Measurements from ENCODE around the gene ABCA4.

- no peak for TF ChIP-seq SP4 (IDR thresholded peaks at IDR 0.05; ENCODE audit: low read length)
- TF ChIP-seq POLR2A (IDR thresholded peaks at IDR 0.05; ENCODE audit: control extremely low read depth in 1 of 2, low read depth in 2 of 2, low read length in 2 of 2): no peak
- TF ChIP-seq ATF2 (IDR thresholded peaks at IDR 0.05; ENCODE audit: low read length): no peak
Observed at GRCh38 chr1:94142583-94142982, 21.6 kb upstream of the ABCA4 start.
